ENCODE measurements around the gene MCF2. TPM values are rescaled to one million over a fixed set of nuclear protein-coding genes. Genes with fewer than 3 reads are reported as not detected.

The MCF2 gene
- total RNA-seq, 1 donor, result under 0.01 TPM

DNA sequence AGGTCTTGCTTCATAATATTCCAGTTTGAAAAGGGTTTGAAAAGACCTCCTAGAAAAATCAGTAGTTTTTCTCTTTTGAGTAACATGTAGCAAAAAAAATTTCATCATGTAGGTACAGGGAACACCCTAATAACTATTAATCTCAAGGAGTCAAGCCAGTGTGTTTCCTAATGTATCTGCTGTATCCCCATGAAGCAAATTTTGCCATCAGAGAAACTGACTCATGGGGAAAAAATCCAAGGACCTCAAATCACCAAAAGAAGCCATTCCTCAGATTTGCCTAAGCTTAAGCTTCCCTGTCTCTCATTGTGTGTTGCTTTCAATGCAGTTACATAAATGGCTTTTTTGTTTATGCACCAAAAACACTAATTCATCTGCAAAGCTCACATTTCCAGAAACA is 147.7 kb downstream of the MCF2 start:
- DNase-seq (ENCODE audit: low read depth), result peak; percentile 0
- H3K4me3 ChIP-seq (ENCODE audit: low read depth, low read length), result no peak overlapping the region
- TF ChIP-seq, protein P1, sequence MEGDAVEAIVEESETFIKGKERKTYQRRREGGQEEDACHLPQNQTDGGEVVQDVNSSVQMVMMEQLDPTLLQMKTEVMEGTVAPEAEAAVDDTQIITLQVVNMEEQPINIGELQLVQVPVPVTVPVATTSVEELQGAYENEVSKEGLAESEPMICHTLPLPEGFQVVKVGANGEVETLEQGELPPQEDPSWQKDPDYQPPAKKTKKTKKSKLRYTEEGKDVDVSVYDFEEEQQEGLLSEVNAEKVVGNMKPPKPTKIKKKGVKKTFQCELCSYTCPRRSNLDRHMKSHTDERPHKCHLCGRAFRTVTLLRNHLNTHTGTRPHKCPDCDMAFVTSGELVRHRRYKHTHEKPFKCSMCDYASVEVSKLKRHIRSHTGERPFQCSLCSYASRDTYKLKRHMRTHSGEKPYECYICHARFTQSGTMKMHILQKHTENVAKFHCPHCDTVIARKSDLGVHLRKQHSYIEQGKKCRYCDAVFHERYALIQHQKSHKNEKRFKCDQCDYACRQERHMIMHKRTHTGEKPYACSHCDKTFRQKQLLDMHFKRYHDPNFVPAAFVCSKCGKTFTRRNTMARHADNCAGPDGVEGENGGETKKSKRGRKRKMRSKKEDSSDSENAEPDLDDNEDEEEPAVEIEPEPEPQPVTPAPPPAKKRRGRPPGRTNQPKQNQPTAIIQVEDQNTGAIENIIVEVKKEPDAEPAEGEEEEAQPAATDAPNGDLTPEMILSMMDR (IDR thresholded peaks at IDR 0.05; ENCODE audit: insufficient read depth, low read depth, low read length), result no peak

GRCh38 chrX:139559383-139560042 is 148.5 kb downstream of the MCF2 start:
- DNase-seq (ENCODE audit: low read depth), result peak; percentile 50
- TF ChIP-seq, protein P1 (IDR thresholded peaks at IDR 0.05; ENCODE audit: insufficient read depth, low read depth, low read length), result peak; percentile 39
- no peak overlapping the region for H3K4me3 ChIP-seq (ENCODE audit: low read depth, low read length)

DNA sequence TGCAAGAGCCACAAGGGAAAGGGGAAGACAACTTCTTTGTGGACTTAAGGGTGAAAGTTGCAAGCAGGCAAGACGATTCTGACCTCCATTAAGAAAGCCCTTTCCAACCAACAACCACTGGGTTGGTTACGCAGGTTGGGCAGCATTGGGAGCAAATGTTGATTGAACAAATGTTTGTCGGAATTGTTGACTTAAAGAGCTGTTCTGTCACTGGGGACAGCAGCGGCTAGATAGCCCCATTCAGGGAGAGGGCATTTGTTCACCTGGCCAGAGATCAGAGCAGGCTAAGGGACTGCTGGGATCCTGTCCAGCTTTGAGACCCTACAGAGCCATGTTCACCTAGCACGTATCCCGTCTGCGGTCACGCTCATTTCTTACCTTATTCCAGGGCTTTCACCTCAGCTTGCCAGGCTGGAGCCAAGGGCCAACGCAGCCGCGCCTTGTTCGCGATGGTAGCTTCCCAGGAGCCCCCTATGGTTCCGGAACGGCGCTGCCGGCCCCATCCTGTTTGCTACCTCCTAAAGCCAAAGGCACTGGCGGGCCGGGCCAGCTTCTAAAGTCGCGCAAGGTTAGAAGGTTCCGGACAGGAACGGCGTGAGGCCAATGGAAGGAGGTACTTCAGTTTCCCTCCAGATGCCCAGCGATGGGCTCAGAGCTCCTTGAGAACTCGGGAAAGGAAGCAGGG is 152.8 kb downstream of the MCF2 start:
- no peak for DNase-seq (ENCODE audit: low read depth)
- TF ChIP-seq, protein P1 (IDR thresholded peaks at IDR 0.05; ENCODE audit: insufficient read depth, low read depth, low read length), result no peak
- H3K4me3 ChIP-seq (ENCODE audit: low read depth, low read length), result no peak overlapping the region

DNA sequence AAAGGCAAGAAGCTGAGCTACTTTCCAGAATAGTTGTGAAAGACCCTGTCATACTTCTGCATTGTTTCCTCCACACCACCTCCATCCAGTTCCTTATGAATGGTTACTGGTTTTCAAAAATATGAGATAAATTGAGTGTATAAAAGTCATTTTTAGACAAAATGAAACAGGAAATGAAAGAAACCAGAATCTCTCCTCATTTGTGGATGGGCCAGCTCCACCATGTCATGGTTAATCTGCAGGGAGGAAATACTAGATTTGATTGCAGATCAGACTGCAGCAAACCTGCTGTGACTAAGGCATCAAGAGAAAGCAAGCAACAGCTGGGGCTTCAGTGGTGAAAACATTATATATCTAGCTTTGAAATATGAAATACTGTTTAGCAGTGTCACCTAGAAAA is 153.6 kb downstream of the MCF2 start:
- no peak for DNase-seq (ENCODE audit: low read depth)
- TF ChIP-seq, protein P1 (IDR thresholded peaks at IDR 0.05; ENCODE audit: insufficient read depth, low read depth, low read length), result no peak
- H3K4me3 ChIP-seq (ENCODE audit: low read depth, low read length), result no peak overlapping the region

GRCh38 chrX:139544591-139544990 is 163.4 kb downstream of the MCF2 start:
- TF ChIP-seq, protein P1 (IDR thresholded peaks at IDR 0.05; ENCODE audit: insufficient read depth, low read depth, low read length), result no peak
- DNase-seq (ENCODE audit: low read depth), result no peak
- no peak overlapping the region for H3K4me3 ChIP-seq (ENCODE audit: low read depth, low read length)

GRCh38 chrX:139543920-139544319 is 164.0 kb downstream of the MCF2 start:
- TF ChIP-seq, protein P1 (IDR thresholded peaks at IDR 0.05; ENCODE audit: insufficient read depth, low read depth, low read length), result no peak

More at GRCh38 chrX:139543920-139544319, 164.0 kb downstream of the MCF2 start:
- no peak overlapping the region for H3K4me3 ChIP-seq (ENCODE audit: low read depth, low read length)
- DNase-seq (ENCODE audit: low read depth), result no peak
